ENCODE measurements around the gene SLC38A11.
"Not testable (repeated sequence)": the region's sequence is repeated elsewhere in the genome, so short reads cannot be mapped to it uniquely, and the experiment has no call there.

SLC38A11 gene

DNA sequence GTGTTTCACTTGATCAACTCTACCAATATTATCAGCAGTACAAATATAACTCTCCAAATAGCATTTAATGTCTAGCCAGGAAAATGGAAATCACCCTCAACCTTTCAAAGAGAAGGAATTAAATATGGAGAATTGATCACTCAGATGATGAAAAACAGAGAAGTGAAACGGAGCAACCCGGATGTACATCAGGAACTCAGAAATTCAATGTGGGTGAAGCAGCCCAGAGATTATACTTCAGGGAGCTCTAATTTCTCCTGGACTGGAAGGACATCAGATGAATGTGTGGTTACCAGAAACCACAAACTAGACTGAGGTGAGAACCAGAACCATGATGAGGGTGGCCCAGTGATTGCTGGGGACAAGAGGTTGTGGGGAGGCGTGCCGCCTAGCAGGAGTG is 78.2 kb downstream of the SLC38A11 start:
- DNase-seq (ENCODE audit: low spot score) = no peak

DNA sequence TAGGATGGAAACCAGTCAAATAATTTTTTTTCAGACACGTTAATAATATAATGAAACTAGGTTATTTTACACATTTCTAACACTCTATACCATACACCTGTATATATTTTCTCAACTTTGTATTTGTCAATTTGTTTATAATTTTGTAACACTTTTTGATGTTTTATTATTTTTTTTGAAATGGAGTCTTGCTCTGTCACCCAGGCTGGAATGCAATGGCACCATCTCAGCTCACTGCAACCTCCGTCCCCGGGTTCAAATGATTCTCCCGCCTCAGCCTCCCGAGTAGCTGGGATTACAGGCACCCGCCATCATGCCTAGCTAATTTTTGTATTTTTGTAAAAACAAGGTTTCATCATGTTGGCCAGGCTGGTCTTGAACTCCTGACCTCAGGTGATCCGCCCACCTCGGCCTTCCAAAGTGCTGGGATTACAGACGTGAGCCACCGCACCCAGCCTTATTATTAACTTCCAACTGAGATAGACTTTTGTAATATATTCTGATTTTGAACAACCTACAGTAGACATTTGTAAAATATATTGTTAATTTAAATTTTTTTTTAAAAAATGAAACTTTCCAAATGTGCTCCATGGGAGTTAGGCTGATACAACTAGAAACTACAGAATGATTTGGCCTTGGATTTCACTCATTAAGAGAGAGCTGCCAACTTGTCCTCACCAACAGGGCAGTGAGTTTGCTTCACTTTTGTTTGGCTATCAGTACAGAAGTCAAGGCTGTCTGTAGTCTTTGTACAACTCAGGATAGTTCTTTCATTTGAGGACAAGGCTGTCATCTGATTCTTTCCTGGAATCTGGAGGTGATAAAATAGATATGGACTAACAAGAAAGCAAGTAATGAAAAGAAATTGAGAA is 79.8 kb downstream of the SLC38A11 start:
- no peak for DNase-seq (ENCODE audit: low spot score)

DNA sequence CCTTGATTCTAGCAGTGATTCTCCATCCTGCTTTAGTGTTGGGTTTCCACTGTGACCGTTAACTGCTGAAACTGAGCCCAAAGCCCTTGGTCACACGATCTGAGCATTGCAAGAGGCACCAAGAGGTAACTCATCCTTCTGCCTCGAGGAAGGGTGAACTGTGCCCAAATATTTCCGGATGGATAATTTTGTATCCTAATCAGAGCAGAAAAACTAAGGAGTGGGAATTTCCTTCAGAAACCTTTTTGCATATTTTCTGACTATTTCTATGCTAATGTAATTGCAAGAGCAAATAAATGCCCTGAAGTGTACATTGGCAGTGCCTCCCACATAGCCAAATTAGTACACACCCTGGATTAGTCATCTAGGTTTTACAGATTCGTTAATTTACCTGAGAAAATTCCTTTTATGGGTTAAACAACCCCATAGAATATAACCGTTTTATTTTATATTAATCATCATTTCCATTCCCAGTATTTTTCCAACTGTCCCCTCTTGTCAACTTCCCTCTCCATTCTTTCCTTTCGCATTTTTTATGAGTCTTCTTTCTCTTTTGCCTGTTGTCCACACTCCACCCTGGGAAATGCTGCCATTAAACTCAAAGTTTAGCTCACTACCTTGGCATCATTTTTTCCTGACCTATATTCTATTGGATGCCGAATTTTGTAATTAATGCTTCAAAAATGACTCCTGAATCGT is 82.0 kb downstream of the SLC38A11 start:
- no peak for DNase-seq (ENCODE audit: low spot score)

DNA sequence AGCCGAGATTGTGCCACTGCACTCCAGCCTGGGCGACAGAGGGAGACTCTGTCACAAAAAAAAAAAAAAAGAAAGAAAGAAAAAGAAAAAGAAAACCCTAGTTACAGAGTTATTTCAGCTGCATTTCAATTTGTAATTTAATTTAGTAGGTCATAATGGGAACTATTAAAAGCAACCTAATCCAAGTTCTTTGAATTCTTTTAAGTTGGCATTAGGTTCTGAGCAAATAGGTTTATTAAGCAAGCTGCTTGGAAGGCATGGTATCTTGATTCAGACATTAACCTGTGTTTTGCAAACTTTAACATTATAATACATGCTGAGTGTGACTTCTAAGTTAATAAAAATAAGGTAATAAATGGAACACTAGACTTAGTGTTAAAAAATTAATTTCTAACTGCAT is 83.9 kb downstream of the SLC38A11 start:
- no peak for DNase-seq (ENCODE audit: low spot score)

DNA sequence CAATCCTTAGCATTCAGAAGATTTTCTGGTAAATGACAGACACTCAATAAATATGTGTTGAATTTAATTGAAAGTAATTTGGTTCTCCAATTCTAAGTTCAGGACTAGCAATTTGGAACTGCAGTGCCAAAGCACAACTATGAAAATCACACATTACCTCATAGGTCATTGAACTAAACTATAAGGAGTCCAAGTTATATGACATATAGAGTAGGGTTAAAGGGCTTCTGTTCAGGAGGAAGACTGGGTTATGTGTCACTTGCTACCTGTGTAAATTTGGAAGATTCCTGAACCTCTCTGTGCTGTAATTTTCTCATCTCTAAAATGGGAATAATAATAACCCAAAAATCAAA is 85.9 kb downstream of the SLC38A11 start:
- DNase-seq (ENCODE audit: low spot score) = no peak

DNA sequence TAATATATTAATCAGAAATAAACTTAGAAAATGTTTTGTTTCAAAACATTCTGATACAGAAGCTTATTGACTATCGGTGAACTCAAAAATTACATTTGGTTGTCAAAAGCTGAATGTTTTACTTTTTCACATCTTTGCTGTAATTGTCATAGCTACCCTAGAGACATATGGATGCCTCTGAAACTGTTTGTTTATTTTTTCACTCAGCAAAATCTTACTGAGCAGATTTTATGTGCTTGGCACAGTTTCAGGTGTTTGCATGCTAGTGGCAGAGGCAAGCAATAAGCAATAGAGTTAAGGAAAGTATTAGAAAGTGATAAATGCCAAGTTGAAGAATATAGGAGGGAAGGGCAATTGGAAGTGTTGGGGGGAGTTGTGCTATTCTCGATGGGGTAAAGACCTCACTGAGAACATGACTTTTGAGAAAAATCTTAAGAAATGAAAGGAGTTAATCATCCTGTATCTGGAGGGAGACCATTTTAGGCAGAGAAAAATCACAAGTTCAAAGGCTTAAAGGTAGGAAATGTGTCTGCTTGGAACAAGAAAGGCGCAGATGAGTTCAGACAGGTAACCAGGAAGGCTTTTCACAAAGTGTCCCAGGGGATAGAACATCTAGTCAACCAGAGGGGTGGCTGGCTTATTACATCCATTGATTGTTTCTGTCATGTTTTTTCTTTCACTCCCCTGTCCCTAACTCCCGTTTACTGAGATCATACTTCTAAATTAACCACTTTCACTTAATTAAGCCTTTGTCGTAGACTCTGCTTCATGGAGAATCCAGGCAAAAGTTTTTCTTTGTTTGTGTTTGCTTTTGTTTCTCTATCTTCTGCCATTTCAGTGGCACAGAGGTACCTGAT is 86.5 kb downstream of the SLC38A11 start:
- DNase-seq (ENCODE audit: low spot score) = no peak

DNA sequence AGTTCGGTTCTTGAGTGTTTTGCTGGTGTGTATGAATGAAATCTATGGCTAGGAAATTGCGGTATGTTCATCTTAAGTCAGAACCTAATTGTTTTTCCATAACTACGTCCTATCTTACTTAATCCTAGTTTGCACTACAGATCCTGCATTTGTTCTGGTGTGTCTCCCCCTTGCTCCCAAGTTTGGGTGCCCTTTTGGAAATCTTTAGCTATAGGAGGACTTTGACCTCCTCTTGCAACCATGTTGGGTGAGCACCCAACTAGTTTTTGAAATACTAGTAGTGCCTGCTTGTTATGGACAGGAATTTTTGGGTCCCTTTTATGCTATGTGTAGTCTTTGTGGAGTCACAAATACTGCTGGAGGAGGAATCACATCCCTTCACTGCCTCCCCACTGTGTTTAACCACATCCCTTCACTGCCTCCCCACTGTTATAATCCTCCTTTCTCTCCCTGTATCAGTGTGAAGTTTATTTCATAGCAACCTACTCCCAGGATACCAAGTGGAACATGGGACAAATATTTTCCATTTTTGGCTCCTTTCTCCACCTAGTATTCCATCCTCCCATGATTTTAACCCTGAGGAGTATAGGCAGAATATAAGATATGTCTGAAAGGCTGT is 87.4 kb downstream of the SLC38A11 start:
- no peak for DNase-seq (ENCODE audit: low spot score)

DNA sequence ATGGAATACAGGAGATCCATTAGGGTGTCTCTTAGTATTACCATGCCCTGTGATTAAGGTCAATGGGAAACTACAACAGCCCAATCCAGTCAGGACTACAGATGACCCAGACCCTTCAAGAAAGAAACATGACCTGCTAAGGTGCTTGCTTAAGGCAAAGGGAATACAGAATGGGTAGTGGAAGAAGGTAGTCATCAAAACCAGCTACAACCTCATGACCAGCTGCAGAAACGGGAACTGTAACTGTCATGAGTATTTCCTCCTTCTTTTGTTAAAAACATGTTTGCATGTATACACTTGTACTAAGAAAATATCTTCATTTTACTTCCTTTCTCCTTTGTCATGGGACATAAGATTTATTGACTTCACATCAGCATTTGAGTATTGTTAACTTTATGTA is 88.9 kb downstream of the SLC38A11 start:
- DNase-seq (ENCODE audit: low spot score) = not testable (repeated sequence)

DNA sequence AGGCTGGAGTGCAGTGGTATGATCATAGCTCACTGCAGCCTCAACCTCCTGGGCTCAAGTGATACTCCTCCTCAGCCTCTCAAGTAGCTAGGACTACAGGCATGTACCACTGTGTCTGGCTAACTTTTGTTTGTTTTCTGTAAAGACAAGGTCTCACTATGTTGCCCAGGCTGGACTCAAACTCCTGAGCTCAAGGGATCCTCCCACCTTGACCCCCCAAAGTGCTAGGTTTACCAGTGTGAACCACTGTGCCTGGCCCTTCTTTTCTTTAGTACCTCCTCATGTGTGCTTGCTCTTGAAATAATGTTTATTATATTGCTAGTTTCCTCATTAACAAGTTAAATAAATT is 94.7 kb downstream of the SLC38A11 start:
- no peak for DNase-seq (ENCODE audit: low spot score)

DNA sequence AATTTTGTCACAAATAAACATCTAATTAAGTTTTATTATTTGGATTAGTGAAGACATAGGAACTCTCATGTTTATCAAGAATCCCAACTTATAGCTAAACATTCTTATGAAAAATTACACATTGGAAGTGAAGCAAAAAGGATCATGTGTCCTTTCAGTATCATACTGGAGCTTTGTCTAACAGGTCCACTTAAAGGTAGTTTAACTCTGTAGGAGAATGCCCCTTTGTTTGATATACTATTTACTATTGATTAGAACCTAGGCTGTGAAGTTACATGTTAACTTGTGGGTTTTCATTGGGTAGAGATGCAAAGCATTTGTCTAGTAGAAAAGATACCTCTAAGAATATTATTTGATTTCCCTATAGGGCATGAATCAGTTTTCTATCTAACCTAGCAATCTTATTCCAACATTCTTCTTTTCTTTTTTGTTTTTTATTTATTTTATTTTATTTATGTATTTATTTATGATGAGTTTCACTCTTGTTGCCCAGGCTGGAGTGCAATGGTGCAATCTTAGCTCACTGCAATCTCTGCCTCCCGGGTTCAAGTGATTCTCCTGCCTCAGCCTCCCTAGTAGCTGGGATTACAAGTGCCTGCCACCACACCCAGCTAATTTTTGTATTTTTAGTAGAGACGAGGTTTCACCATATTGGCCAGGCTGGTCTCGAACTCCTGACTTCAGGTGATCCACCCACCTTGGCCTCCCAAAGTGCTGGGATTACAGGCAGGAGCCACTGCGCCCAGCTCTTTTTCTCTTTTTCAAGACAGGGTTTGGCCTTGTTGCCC is 95.2 kb downstream of the SLC38A11 start:
- not testable (repeated sequence) for DNase-seq (ENCODE audit: low spot score)

DNA sequence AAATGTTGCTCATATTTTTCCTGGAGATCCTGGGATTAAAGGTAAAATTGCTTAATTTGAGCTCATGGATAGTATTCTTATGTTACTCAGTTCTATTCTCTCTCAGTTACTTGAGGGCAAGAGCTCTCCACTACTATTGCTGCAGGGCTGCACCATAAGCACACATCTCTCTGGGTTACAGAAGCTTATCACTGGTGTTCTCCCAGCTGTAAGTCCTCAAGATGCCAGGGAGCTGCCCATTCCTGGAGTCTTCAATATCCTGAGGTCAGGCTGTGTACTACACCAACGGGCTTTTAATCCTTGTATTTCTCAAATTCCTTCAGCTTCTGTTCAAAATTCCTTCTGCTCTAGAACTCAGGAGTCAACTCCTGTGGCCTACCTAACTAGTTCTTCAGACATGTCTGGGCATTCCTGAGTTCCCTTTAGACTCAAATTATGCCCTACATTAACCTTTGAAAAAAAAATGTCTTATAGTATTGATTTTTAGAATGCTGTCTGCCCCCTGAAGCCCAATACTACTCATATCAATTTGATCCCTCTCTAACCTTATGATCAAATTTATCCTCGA is 96.0 kb downstream of the SLC38A11 start:
- DNase-seq (ENCODE audit: low spot score) = no peak

DNA sequence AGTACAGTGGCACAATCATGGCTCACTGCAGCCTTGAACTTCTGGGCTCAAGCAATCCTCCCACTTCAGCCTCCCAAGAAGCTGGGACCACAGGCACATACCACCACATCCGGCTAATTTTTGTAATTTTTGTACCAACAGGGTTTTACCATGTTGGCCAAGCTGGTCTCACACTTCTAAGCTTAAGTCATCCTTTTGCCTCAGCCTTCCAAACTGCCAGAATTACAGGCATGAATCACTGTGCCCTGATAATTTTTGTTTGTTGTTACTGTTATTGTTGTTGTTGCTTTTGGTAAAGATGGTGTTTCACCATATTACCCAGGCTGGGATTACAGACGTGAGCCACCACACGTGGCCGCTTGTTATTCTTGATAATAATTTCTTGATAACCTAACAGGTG is 103.2 kb downstream of the SLC38A11 start:
- no peak for DNase-seq (ENCODE audit: low spot score)

DNA sequence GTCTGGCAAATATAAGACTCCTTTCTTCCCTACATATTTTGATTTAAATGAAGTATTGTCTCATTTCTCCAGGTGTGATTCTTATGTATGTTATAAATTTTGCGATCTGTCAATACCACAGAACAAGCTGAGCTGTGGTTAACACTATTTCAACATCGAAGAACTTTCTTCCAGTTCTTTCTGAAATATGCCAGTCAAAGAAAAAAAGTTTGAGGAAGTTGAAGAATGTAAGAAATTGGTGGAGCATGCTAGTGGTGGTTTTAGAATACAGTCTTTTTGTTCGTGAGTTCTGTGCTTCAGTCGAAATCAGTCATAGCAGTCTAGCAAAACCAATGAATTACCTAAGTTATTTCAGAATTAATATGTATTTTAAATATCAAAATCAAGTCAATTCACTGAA is 105.1 kb downstream of the SLC38A11 start:
- DNase-seq (ENCODE audit: low spot score) = no peak

DNA sequence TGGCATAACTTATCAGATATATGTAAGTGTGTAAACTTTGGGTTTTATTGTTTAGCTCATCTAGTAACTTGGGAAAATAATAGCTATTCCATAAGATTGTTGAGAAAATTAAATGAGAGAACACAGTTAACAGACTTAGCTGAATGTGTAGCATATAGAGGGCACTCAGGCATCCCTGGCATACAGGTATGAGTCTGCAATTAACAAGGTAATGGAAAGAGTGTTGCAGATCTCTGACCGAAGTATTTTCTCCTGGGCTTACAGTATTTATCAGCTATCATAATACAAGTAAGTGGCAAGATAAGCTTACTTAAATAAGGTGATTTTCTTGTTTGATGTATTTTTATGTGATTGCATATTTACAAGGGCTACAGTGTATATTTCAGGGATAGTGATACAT is 105.8 kb downstream of the SLC38A11 start:
- DNase-seq (ENCODE audit: low spot score) = no peak

DNA sequence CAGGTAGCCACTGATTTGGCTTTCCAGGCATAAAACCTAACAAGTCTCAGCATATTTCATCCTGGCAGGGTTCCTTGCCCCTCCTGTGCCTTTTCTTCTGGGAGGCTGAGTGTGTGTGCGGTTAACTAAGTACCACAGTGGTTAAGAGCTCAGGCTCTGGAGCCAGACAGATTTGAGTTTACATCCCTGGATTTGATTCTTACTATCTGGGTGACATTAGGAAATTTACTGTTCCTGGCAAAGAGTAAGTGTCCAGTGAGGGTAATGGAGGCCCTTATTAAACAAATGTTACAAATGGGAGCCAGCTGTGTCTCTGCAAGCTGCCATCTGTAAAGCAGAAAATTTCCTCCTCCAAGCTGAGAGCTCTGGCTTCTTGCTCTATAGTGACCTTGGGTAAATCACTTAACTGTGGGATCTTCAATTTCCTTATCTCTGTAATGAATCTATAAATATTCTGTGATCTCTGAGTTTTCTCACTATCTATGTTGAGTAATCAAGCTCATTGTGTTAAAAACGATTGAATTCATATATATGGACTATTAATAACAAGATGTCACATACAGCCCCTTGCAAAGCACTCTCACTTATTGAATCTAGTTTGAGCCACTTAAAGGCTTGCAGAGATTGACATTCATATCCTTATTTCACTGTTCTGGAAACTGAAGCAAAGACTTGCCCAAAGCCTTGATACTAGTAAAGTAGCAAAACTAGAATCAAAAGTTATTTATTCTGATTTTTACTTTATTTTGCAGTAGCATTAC is 107.2 kb downstream of the SLC38A11 start:
- no peak for DNase-seq (ENCODE audit: low spot score)

DNA sequence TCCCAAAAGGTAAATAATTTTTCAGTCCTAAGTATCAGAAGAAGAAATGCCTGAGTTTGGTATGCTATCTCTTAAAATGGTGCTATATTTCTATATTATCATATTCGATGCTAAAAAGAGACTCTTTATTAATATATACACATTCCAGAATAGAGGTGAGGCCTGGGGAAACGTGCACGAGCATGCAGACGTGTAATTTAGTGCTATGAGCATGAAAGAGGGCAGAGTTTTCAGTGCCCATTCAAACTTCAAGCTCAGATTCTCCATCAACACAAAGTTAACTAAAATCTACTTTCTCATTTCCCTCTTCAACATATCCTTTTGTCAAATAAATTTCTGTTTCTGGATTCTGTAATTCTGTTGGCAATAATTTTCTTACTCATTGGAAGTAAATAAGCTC is 108.0 kb downstream of the SLC38A11 start:
- DNase-seq (ENCODE audit: low spot score) = no peak

DNA sequence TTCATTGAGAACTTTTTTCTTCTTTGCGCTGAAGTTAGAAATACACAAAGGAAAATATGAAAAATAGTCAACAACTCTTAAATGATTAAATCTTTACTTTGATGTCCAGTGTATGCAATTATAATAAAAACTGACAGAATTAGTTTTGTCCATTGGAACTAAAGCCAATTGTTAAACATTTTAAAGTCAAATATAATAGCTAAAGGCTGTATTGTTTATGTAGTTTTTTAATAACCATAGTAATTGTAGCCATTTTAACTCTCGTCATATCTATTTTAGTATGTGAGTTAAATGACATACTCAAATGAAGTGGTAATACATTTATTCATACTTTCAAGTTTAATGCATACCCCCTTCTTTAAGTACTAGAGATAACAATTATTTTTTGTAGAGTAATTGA is 109.0 kb downstream of the SLC38A11 start:
- no peak for DNase-seq (ENCODE audit: low spot score)

Measured in hematopoietic multipotent progenitor cell treated with erythropoietin and hydrocortisone succinate and interleukin-3 and kit ligand, for 17 days (in vitro differentiated cells).